OCI-M2 (cell line): Measurements from ENCODE around the gene FGF12.

Source experiments
- DNase-seq: peaks from one replicate; lab custom pipeline; 2025; ENCODE audit not compliant: unreplicated experiment; lab: John Stamatoyannopoulos, UW

Gene FGF12

DNA sequence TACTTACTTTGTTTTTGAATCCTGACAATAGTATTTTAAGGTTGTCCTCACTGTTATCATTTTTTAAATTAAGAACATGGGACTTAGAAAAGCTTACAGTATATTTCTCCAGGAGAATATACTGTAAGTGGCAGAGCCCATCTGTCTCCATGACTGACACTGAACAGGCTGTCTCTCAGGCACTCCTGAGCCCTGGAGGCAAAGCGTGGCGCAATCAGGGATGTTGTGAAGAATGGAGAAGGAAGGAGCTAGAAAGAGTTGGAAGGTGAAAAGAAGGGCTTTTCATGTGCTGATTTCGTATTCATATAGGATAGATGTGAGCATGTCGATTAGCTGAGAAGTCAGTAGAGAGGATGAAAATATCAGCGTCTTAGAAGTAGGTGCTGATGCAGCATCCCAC is 41.5 kb downstream of the FGF12 start:
- no peak for DNase-seq

DNA sequence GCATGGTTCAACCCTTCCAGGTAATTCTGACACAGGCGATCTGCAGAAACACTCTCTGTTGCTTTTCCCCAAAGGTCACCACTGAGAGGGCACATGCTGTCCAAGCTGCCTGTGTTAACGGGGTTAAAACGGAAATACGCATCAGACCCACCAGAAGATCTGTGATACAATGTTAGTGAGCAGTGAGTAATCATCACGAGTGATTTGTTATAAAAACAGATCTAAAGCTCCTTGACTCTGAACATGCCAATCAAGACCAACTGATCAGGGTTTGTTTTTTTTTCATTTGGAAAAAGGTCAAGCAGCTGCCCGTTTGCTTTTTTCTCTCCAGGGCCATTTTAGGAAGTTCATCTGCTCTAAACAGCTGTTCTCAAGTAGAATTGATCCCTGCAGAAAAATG is 43.2 kb downstream of the FGF12 start:
- no peak for DNase-seq

DNA sequence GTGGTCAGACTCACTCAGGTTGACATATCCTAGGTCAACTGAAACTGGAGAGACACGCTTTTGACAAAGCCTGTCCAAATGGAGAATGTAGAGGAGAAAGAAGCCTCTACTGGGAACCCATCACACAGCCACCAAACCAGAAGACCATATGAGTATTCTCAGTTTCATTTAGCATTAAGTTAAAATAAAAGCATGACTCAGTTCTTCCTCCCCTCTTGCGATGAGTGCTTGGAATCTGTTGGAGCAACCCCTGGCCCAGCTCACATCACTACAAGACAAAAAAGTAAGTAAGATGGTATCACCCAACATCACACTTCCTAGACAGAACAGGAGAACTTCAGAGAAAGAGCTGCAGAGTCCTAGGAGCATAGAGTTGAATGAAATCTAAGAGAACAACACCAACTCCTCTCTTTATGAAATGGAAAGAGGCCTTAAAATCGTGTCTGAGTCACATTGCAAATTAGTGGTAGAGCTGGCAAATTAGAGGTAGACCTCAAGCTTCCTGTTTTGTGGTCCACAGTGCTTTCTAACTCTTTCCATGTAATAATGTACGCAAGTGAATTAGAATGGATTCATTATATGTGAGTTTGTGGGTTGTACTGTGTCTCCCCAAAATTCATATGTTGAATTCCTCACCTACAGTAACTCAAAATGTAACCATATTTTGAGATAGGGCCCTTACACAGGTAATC is 51.2 kb downstream of the FGF12 start:
- no peak for DNase-seq

GRCh38 chr3:192655628-192656027 is 71.7 kb downstream of the FGF12 start:
- DNase-seq: no peak

GRCh38 chr3:192655040-192655439 is 72.3 kb downstream of the FGF12 start:
- no peak for DNase-seq

DNA sequence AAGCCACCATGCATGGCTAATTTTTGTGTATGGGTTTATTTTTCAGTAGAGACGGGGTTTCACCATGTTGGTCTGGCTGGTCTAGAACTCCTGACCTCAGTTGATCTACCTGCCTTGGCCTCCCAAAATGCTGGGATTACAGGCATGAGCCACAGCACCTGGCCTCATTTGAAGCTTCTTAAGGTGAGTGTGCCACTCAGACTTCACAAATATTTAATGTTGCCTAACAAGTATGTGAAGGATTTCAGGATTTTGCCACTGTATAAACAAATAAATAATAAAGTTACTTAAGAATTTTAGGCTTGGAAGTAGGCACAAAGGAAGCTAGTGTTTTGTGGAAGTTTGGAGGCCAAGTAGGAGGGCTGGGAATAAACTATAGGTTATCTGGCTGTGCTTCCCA is 73.5 kb downstream of the FGF12 start:
- no peak for DNase-seq

- DNase-seq: no peak
These were observed 74.6 kb downstream of the FGF12 start for GRCh38 chr3:192652727-192653126.

- no peak for DNase-seq
These were observed 75.4 kb downstream of the FGF12 start for GRCh38 chr3:192651836-192652512.

- DNase-seq: no peak
These were observed 81.9 kb downstream of the FGF12 start for GRCh38 chr3:192645437-192645836.

DNA sequence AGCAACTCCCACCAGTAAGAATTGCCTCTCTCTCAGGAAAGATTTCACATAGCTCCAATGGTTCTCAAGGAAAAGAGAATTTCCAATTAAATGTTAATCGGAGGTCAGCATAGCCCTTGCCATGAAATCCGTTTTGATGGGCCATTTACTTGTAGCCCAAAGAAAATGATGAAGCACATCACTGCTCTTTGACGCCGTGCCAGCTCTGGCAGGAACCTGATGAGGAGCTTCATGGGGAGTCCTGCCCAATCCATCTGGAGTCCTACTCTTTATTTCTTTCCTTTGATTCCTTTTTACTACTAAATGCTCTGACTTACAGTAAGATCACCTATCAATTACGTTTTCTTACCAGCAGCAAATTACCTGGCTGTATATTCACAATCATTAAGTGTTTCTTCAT is 84.7 kb downstream of the FGF12 start:
- no peak for DNase-seq

GRCh38 chr3:192641919-192642318 is 85.4 kb downstream of the FGF12 start:
- no peak for DNase-seq

DNA sequence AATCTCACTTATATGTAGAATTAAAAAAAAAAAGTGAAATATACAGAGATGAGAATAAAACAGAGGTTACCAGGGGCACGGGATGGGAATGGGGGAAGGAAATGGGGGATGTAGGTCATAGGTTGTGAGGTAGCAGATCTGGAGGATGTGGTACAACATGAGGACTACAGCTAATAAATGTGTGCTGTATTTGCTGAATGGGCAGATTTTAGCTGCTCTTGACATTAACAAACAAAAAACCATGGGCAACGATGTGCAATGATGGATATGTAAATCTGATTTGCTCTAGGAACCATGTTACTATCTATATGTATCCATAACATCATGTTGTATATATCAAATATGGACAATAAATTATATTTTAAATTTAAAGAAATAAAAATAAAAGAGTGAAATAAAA is 87.4 kb downstream of the FGF12 start:
- no peak for DNase-seq

DNA sequence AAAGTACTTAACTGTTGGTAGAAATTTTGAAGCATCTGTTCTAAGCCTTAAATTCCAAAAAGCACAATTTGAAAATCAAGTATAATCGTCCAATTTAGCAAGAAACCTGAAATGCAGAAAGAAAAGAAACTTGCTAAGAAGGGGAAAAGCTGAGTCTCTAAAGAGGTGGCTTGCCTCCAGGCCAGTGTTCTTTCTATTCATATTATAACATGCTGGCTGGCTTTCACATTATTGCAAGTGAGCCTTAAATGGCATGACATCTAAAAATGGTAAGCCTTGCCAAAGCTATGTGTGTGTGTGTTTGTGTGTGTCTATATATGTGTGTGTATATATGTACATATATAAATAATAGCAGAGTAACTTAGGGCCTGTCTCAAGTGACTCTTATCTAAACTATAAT is 89.5 kb downstream of the FGF12 start:
- no peak for DNase-seq

DNA sequence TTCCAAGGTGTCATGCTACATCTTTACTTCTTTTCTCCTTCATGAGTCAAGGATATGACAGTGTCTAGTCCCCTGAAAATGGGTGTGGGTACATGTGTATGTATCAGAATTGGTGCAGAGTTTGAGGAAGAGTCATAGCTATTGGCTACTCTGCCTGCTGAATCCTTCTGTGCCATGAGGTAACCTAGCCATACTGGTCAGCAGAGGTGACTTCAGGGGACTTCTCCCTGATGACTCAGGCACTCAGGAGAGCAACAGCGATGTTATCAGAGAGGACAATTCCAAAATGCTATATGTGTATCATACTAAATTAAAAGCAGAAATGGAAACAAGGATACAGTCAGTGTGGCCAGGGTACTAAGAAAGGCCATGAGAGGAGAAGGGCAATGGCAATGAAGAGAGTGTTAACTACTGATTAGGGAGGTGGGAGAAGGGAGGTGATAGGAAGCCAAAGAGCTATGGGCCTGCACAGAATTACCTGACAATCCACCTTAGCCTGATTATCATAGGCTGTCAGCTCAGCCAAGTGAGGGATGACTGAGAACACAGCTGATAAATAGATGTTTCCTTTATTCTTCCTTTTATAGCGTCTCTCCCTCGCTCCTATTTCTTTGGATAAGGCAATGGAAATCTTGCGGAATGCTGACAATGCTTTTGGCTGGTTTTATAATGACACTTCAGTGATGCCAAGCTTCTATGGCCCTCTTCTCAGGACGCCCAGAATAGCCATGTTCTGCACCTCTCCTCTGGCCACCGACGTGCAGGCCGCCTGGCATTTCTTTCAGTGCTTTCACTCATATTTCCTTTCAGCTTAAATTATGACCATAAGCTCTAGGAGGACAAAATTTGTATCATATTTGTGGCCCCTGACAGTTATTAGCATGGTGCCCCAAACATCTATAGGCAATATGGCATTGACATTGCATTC is 90.6 kb downstream of the FGF12 start:
- no peak for DNase-seq

- no peak for DNase-seq
These were observed 97.9 kb downstream of the FGF12 start for GRCh38 chr3:192629429-192629828.

DNA sequence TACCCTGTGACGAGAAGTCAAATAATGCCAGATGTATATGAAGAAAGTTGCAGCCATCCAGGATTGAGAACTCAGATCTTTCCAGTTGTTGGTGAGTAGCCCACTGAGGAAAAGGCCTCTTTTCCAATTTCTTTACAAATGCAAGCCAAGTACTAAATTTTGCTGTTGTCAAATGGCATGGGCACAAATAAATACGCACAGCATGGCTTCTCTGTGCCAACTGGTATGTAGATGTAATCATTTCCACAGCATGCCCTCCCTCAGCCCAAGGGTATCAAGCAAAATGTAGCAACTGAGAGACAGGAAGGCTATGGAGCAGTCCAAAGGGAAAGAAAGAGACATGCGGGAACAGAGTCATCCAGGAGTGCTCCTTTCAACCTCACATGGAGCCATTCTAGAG is 105.4 kb downstream of the FGF12 start:
- DNase-seq: no peak

GRCh38 chr3:192620275-192620674 is 107.1 kb downstream of the FGF12 start:
- no peak for DNase-seq

DNA sequence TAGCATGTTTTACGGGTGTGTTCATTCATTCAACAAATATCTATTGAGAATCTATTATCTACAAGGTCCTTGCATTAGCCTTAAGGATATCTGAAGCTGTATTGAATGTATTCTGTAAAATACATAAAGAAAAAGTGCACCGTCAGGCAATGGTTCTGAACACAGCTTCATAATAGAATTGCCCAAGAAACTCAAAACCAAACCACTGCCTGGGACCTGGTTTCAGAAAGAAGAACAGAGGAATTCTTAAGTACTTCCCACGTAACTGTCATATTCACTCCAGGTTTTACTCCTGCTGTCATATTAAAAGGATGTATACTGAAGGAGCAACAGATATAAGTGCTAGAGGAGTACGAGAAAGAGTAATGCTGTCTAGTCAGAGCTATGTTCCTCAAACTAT is 115.9 kb downstream of the FGF12 start:
- DNase-seq: no peak

DNA sequence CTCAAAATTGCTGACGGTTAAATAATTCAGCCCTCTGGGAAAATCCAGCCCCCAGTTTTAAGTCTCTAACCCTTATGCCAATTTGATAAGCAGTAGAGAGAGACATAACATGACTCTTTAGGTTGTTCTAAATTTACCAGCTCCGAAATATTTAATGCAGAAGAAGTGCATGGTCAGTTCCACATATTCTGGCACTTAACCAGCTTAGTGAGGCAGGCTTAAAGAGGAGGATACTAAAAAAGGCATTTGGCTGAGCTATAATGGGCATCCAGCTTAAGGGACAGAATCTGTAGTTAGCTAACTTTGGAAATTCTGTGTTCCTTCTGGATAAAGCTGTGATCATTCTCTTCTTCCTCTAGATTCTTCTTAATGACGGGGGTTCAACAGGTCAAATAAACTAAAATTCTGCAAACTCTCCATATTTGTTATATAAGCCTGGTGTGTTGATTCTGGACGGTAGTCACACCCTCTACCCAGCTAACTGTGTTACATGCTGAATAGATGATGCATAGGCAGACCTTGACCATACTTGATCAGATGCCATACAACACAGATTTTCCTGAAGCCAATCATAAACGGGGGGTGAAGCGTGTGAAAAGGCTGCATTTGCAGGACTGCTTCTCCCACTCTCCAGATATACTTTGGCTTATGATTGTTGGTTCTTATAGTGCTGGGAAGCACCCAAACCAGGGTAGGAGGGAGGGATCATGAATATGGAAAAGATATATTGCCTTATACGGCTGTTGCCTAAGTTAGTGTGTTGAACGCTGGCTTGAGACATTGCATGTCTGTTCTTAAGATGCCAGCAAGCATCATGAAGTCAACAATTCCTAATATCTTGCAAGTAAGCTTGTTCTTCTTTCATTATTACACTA is 118.4 kb downstream of the FGF12 start:
- no peak for DNase-seq

DNA sequence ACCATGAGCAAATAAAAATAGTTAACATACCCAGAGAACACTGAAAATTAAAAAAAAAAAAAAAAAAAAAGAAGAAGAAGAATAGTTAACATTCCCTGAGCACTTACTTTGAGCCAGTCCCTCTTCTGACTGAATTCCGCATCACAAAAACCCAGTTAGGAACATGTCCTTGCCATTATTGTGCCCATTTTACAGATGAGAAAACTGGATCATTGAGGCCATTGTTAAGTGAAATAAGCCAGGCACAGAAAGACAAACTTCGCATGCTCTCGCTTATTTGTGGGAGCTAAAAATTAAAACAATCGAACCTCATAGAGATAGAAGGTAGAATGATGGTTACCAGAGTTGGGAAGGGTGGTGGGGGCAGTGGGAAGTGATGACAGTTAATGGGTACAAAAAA is 119.5 kb downstream of the FGF12 start:
- no peak for DNase-seq

DNA sequence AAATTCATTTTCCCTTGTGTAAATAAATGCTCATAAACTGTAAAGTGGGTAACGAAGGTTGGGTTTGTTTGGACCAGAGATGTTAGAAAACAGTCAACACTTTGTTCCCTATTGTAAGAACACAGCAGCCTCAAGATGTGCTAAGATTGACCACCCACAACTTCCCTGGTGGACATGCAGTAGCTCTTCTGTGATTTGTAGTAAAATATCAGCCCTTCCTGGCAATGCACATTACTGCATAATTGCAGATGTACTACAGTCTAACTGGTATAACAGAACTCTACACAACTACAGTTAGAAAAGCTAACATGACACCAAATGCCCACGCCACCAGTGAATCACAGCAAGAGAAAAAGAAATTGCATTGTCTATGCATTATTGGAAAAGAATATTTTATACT is 129.4 kb downstream of the FGF12 start:
- no peak for DNase-seq
